22Rv1 (cell line): ENCODE data around the gene ZNF423.

ENCODE experiments used
- ZFX ChIP-seq: fragments of 450-650 bp; IDR thresholded peaks from 2 replicates; pipeline ENCODE4 v1.6.1; 2017; ENCODE audit warnings: antibody characterized with exemption, borderline replicate concordance
- TF ChIP-seq, protein P1 (sequence below): fragments of 450-650 bp; IDR thresholded peaks from 2 replicates; pipeline ENCODE4 v1.5.1; 2017; ENCODE audit warnings: mild to moderate bottlenecking

DNA sequence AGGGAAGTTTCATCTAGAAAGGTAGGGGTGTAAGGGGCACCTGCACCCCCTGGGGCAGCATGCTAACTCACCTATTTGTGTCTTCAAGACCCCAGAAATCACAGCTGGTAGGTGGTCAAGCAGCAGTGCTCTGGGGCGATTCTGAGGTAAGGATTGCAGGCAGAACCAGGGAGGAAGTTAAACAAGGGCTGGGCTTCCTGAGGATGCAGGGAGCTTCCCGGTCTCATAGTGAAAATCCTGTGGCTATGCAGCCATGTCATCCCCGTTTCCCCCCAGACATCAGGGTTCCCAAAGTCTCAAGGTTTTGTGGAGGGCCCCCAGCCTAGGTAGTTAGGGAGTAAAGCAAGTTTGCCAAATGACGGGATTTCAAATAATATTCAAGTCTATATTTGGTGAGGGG is 403.8 kb downstream of the ZNF423 start:
- TF ChIP-seq, protein P1, sequence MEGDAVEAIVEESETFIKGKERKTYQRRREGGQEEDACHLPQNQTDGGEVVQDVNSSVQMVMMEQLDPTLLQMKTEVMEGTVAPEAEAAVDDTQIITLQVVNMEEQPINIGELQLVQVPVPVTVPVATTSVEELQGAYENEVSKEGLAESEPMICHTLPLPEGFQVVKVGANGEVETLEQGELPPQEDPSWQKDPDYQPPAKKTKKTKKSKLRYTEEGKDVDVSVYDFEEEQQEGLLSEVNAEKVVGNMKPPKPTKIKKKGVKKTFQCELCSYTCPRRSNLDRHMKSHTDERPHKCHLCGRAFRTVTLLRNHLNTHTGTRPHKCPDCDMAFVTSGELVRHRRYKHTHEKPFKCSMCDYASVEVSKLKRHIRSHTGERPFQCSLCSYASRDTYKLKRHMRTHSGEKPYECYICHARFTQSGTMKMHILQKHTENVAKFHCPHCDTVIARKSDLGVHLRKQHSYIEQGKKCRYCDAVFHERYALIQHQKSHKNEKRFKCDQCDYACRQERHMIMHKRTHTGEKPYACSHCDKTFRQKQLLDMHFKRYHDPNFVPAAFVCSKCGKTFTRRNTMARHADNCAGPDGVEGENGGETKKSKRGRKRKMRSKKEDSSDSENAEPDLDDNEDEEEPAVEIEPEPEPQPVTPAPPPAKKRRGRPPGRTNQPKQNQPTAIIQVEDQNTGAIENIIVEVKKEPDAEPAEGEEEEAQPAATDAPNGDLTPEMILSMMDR = no peak
- no peak for TF ChIP-seq ZFX
